HepG2 (cell line): ENCODE data around the gene PSRC1. TPM values are rescaled to one million over a fixed set of nuclear protein-coding genes. Genes with fewer than 3 reads are reported as not detected.

ENCODE experiments used
- ATF4 ChIP-seq, 2 experiments: fragments of 450-650 bp in 1 of 2; sonication (generic) in 1 of 2; formaldehyde crosslinking; IDR thresholded peaks; 2 replicates each; pipeline versions ENCODE4 v1.5.0 to v1.8.0; 2020 to 2022; ENCODE audit warnings: mild to moderate bottlenecking in 1 of 2, missing genetic modification reagents in 1 of 2
- BATF2 ChIP-seq: sonication (generic); formaldehyde crosslinking; IDR thresholded peaks from 2 replicates; pipeline ENCODE4 v1.8.0; 2022; ENCODE audit warnings: mild to moderate bottlenecking, missing genetic modification reagents, moderate library complexity
- DMTF1 ChIP-seq: sonication (generic); formaldehyde crosslinking; IDR thresholded peaks from 2 replicates; pipeline ENCODE4 v1.4.0; 2020; ENCODE audit warnings: mild to moderate bottlenecking, missing genetic modification reagents
- GTF2F1 ChIP-seq: fragments of 150-350 bp; IDR thresholded peaks from 2 replicates; pipeline ENCODE4 v1.6.1; 2014; ENCODE audit warnings: low read length
- GZF1 ChIP-seq: sonication (generic); formaldehyde crosslinking; IDR thresholded peaks from 2 replicates; pipeline ENCODE4 v1.5.1; 2020; ENCODE audit warnings: mild to moderate bottlenecking, missing genetic modification reagents
- LCORL ChIP-seq, 2 experiments: fragments of 450-650 bp in 1 of 2; sonication (generic) in 1 of 2; formaldehyde crosslinking in 1 of 2; IDR thresholded peaks; 2 replicates each; pipeline versions ENCODE4 v1.5.0 to v1.6.1; 2017 to 2020; ENCODE audit warnings: antibody characterized with exemption in 1 of 2, missing genetic modification reagents in 1 of 2
- NR1H2 ChIP-seq: sonication (generic); formaldehyde crosslinking; IDR thresholded peaks from 2 replicates; pipeline ENCODE4 v1.8.1; 2022; ENCODE audit warnings: low read depth, missing genetic modification reagents, borderline replicate concordance
- PLSCR1 ChIP-seq: sonication (generic); formaldehyde crosslinking; IDR thresholded peaks from 2 replicates; pipeline ENCODE4 v1.5.0; 2020; ENCODE audit warnings: missing genetic modification reagents, mild to moderate bottlenecking, borderline replicate concordance
- SOX6 ChIP-seq, 2 experiments: fragments of 450-650 bp in 1 of 2; sonication (generic) in 1 of 2; formaldehyde crosslinking in 1 of 2; IDR thresholded peaks; 2 replicates each; pipeline versions ENCODE4 v1.4.0 to v1.6.1; 2017 to 2020; ENCODE audit warnings: antibody characterized with exemption in 1 of 2, mild to moderate bottlenecking in 1 of 2, missing genetic modification reagents in 1 of 2
- TARDBP ChIP-seq: sonication (generic); formaldehyde crosslinking; IDR thresholded peaks from 2 replicates; pipeline ENCODE4 v1.8.0; 2022; ENCODE audit warnings: mild to moderate bottlenecking, missing genetic modification reagents
- THYN1 ChIP-seq: sonication (generic); formaldehyde crosslinking; IDR thresholded peaks from 2 replicates; pipeline ENCODE4 v1.8.1; 2023; ENCODE audit warnings: low read depth, mild to moderate bottlenecking, moderate library complexity, missing genetic modification reagents, borderline replicate concordance
- YEATS4 ChIP-seq: sonication (generic); formaldehyde crosslinking; IDR thresholded peaks from 2 replicates; pipeline ENCODE4 v1.4.0; 2020; ENCODE audit warnings: missing genetic modification reagents, borderline replicate concordance
- ZBTB7B ChIP-seq: sonication (generic); formaldehyde crosslinking; IDR thresholded peaks from 2 replicates; pipeline ENCODE4 v1.4.0; 2020; ENCODE audit warnings: missing genetic modification reagents
- ZFYVE20 ChIP-seq: sonication (generic); formaldehyde crosslinking; IDR thresholded peaks from 2 replicates; pipeline ENCODE4 v1.8.0; 2023; ENCODE audit warnings: low read depth, mild to moderate bottlenecking, moderate library complexity, missing genetic modification reagents, borderline replicate concordance
- ZGPAT ChIP-seq: IDR thresholded peaks from 2 replicates; pipeline ENCODE4 v1.6.1; 2016; ENCODE audit warnings: mild to moderate bottlenecking
- ZNF205 ChIP-seq: IDR thresholded peaks from 2 replicates; pipeline ENCODE4 v1.6.1; 2018; ENCODE audit warnings: missing biosample characterization, missing genetic modification reagents
- ZNF333 ChIP-seq: sonication (generic); formaldehyde crosslinking; IDR thresholded peaks from 2 replicates; pipeline ENCODE4 v1.4.0; 2020; ENCODE audit warnings: mild to moderate bottlenecking, missing genetic modification reagents, borderline replicate concordance
- polyA plus RNA-seq, 8 experiments: library from polyadenylated mRNA; depleted of rRNA in 3 of 8; stranded (reverse) in 7 of 8; unstranded in 1 of 8; fragments of >200 nt; fragmentation: Illumina TruSeq in 4 of 8; extraction: Trizol in 4 of 8; gene quantifications; 2 replicates each; pipeline versions ENCODE4 v1.2.1 to v1.2.3, GENCODE V29; 2011 to 2016; ENCODE audit warnings: low read depth in 4 of 8, missing spikeins in 1 of 8, mixed read lengths in 1 of 8; ENCODE audit not compliant: insufficient read depth in 1 of 8
- total RNA-seq, 5 experiments: library from RNA; depleted of rRNA; stranded (reverse); fragments of >200 nt; fragmentation: Illumina TruSeq; extraction: Trizol; gene quantifications; 2 replicates each; pipeline ENCODE4 v1.2.3, GENCODE V29; 2016; ENCODE audit warnings: low read depth in 1 of 5

Gene PSRC1
- total and polyA plus RNA-seq, 2 of the 13 experiments (the other 11 are each of a cell fraction or from before 2014, with no cell fraction given) = 28.6 to 30.3 TPM

GRCh38 chr1:109253803-109254620, 28.9 kb downstream of the PSRC1 start (continued):
- TF ChIP-seq SOX6 (IDR thresholded peaks at IDR 0.05) (no peak), SOX6 (CRISPR knock-in tag; IDR thresholded peaks at IDR 0.05) (peak; percentile 67; the same call in 1 of the 2 replicates), TARDBP (CRISPR knock-in tag) (peak; percentile 66; the same call in 1 of the 2 replicates), ATF4 (CRISPR knock-in tag; IDR thresholded peaks at IDR 0.05) (no peak), GZF1 (CRISPR knock-in tag) (no peak), LCORL (IDR thresholded peaks at IDR 0.05) (no peak), LCORL (CRISPR knock-in tag; IDR thresholded peaks at IDR 0.05) (peak; percentile 68), YEATS4 (CRISPR knock-in tag) (0 out of 2 replicates have a peak, but pooled peaks have one; percentile 33), ZFYVE20 (CRISPR knock-in tag) (no peak), PLSCR1 (no peak), ZBTB7B (CRISPR knock-in tag) (peak; percentile 86), ZNF333 (CRISPR knock-in tag) (no peak), DMTF1 (CRISPR knock-in tag) (no peak), GTF2F1 (no peak), THYN1 (CRISPR knock-in tag) (no peak), BATF2 (CRISPR knock-in tag) (no peak), NR1H2 (no peak), ZNF205 (CRISPR knock-in tag) (no peak), ZGPAT (CRISPR knock-in tag) (no peak)
